Measurements from ENCODE around the gene ARID4B. TPM values are rescaled to one million over a fixed set of nuclear protein-coding genes. Genes with fewer than 3 reads are reported as not detected.
A peak's percentile ranks its signal among the peaks of the same experiment; 100 is the strongest.
"Not testable (repeated sequence)": the region's sequence is repeated elsewhere in the genome, so short reads cannot be mapped to it uniquely, and the experiment has no call there.

The ARID4B gene
- 19.0 and 25.7 TPM in 2 replicates for total RNA-seq (2014; rRNA removed; shearing (Covaris generic))
- polyA plus RNA-seq (2014; cell fraction: nucleus; rRNA removed) = 7.8 and 11.0 TPM in 2 replicates

GRCh38 chr1:235327559-235328270, at the start of gene ARID4B:
TSS of gene ARID4B (minus strand) at chr1:235328179. CDS start at chr1:235326919, 1,260 bp downstream.
- no peak for DNase-seq (ENCODE audit: extremely low read depth, low read depth)

GRCh38 chr1:235375919-235376605, 48.1 kb upstream of the ARID4B start:
- no peak for DNase-seq (ENCODE audit: extremely low read depth, low read depth)

- DNase-seq (ENCODE audit: extremely low read depth, low read depth) = no peak
Observed at GRCh38 chr1:235369802-235370201, 41.8 kb upstream of the ARID4B start.

GRCh38 chr1:235368428-235368827, 40.4 kb upstream of the ARID4B start:
- DNase-seq (ENCODE audit: extremely low read depth, low read depth) = no peak

GRCh38 chr1:235367000-235367908, 39.3 kb upstream of the ARID4B start, which contains the start of gene TBCE:
TSS of gene TBCE (plus strand) at chr1:235367427. CDS start at chr1:235380050, 12,623 bp downstream.
- DNase-seq (ENCODE audit: extremely low read depth, low read depth) = peak; percentile 98

GRCh38 chr1:235366286-235366685, 38.3 kb upstream of the ARID4B start:
- DNase-seq (ENCODE audit: extremely low read depth, low read depth) = no peak

GRCh38 chr1:235364189-235364588, 36.2 kb upstream of the ARID4B start:
- not testable (repeated sequence) for DNase-seq (ENCODE audit: extremely low read depth, low read depth)

GRCh38 chr1:235358899-235359298, 30.9 kb upstream of the ARID4B start:
- DNase-seq (ENCODE audit: extremely low read depth, low read depth) = no peak

GRCh38 chr1:235357485-235358373, 29.8 kb upstream of the ARID4B start:
- no peak for DNase-seq (ENCODE audit: extremely low read depth, low read depth)

GRCh38 chr1:235351898-235352297, 23.9 kb upstream of the ARID4B start:
- DNase-seq (ENCODE audit: extremely low read depth, low read depth) = no peak

- no peak for DNase-seq (ENCODE audit: extremely low read depth, low read depth)
Observed at GRCh38 chr1:235351441-235351840, 23.5 kb upstream of the ARID4B start.

- no peak for DNase-seq (ENCODE audit: extremely low read depth, low read depth)
Observed at GRCh38 chr1:235343726-235344125, 15.7 kb upstream of the ARID4B start.

GRCh38 chr1:235342471-235342870, 14.5 kb upstream of the ARID4B start:
- DNase-seq (ENCODE audit: extremely low read depth, low read depth) = no peak

- DNase-seq (ENCODE audit: extremely low read depth, low read depth) = no peak
Observed at GRCh38 chr1:235342039-235342438, 14.1 kb upstream of the ARID4B start.

- no peak for DNase-seq (ENCODE audit: extremely low read depth, low read depth)
Observed at GRCh38 chr1:235341334-235341733, 13.4 kb upstream of the ARID4B start.

- no peak for DNase-seq (ENCODE audit: extremely low read depth, low read depth)
Observed at GRCh38 chr1:235339746-235340145, 11.8 kb upstream of the ARID4B start.

- no peak for DNase-seq (ENCODE audit: extremely low read depth, low read depth)
Observed at GRCh38 chr1:235336903-235337302, 8.9 kb upstream of the ARID4B start.

- DNase-seq (ENCODE audit: extremely low read depth, low read depth) = no peak
Observed at GRCh38 chr1:235331401-235331800, 3.4 kb upstream of the ARID4B start.

- DNase-seq (ENCODE audit: extremely low read depth, low read depth) = no peak
Observed at GRCh38 chr1:235330918-235331285, 2.9 kb upstream of the ARID4B start.

Measured in NCI-H460 (cell line).